GM13977 (cell line): ENCODE measurements around the gene KIF26A.

Experiments
- DNase-seq: peaks from one replicate; pipeline ENCODE4 v3.0.0; 2012; ENCODE audit warnings: low spot score
- CTCF ChIP-seq: IDR thresholded peaks from 2 replicates; pipeline ENCODE4 v1.5.1; 2012; ENCODE audit warnings: mild to moderate bottlenecking, control low read depth; ENCODE audit not compliant: insufficient read depth; ENCODE audit errors: extremely low read depth, missing control alignments
- in situ Hi-C: fragments of 300-500 bp; cut with MboI; formaldehyde crosslinking; loops from one replicate; pipeline ENCODE4 v1.12.0; 2022; ENCODE audit warnings: low sequenced_read_pairs, low pct_unique_long_range_greater_than_20kb, mixed read lengths, inconsistent platforms; ENCODE audit not compliant: unreplicated experiment

KIF26A gene

GRCh38 chr14:104149278-104149595, 10.8 kb downstream of the KIF26A start:
- no peak for DNase-seq
- TF ChIP-seq CTCF = no peak
- in situ Hi-C loops = no loop called here

- no peak for DNase-seq
- in situ Hi-C loops = no loop called here
- TF ChIP-seq CTCF = no peak
Observed at GRCh38 chr14:104149617-104150135, 11.3 kb downstream of the KIF26A start.

- in situ Hi-C loops = no loop called here
- DNase-seq = no peak
- TF ChIP-seq CTCF = peak; percentile 26
Observed at GRCh38 chr14:104150136-104151025, 12.0 kb downstream of the KIF26A start.

GRCh38 chr14:104151026-104151381, 12.6 kb downstream of the KIF26A start:
- no peak for TF ChIP-seq CTCF
- in situ Hi-C loops = no loop called here
- no peak for DNase-seq

- no peak for DNase-seq
- TF ChIP-seq CTCF = no peak
- in situ Hi-C loops = no loop called here
Observed at GRCh38 chr14:104151566-104152245, 13.3 kb downstream of the KIF26A start.

GRCh38 chr14:104152246-104152575, 13.8 kb downstream of the KIF26A start:
- TF ChIP-seq CTCF = no peak
- no peak for DNase-seq
- in situ Hi-C loops = no loop called here
